HepG2 (cell line): Measurements from ENCODE around the gene FBXO33. TPM values are rescaled to one million over a fixed set of nuclear protein-coding genes. Genes with fewer than 3 reads are reported as not detected.
"Not testable (repeated sequence)": the region's sequence is repeated elsewhere in the genome, so short reads cannot be mapped to it uniquely, and the experiment has no call there.

Experiments used
- ATAC-seq: fragments of 200-7000 bp; cut with Tn5 transposase; 3 replicates; pipeline ENCODE4 v1.9.1; 2020; ENCODE audit warnings: mild to moderate bottlenecking, moderate library complexity
- BruUV-seq: library from RNA; stranded (reverse); fragments of 400-500 nt; replicated peaks from 2 replicates; lab custom pipeline; 2021; lab: Mats Ljungman, UMichigan
- CTCF ChIA-PET: fragments of 300-600 bp; formaldehyde crosslinking; extraction: SDS; loops from one replicate; lab custom pipeline; 2021; ENCODE audit warnings: low total read pairs, inconsistent platforms, low intra/inter-chr PET ratio; lab: Yijun Ruan, JAX
- POLR2A ChIA-PET: fragments of 350-600 bp; sonication (Branson Sonifier 250); formaldehyde crosslinking; loops from one replicate; lab custom pipeline; 2020; ENCODE audit warnings: antibody characterized with exemption, inconsistent platforms; lab: Yijun Ruan, JAX
- DNase-seq: peaks from one replicate; pipeline ENCODE4 v3.0.0-alpha.2; 2015; ENCODE audit warnings: low spot score
- FAIRE-seq: peaks from 3 replicates; lab custom pipeline; 2011; peaks lifted over from hg19 to GRCh38; lab: Jason Lieb, UNC
- H2AFZ ChIP-seq: one replicate; pipeline ENCODE4 v1.6.1; 2011; ENCODE audit warnings: low read length, inconsistent platforms
- H3K27ac ChIP-seq: fragments of 300-600 bp; 3 replicates; pipeline ENCODE4 v1.8.0; 2011; ENCODE audit warnings: mixed run types, mild to moderate bottlenecking, mixed read lengths, low read length, inconsistent platforms; ENCODE audit not compliant: insufficient read depth; ENCODE audit errors: extremely low read length
- H3K27me3 ChIP-seq, 2 experiments: fragments of 200-600 bp in 1 of 2; 2 replicates in 1 of 2; 3 replicates in 1 of 2; pipeline versions ENCODE4 v1.6.0 to v1.8.0; 2011; ENCODE audit warnings: low read length in 2 of 2, mild to moderate bottlenecking in 2 of 2, moderate library complexity in 2 of 2, inconsistent platforms in 1 of 2; ENCODE audit not compliant: insufficient read depth in 2 of 2, control insufficient read depth in 1 of 2
- H3K36me3 ChIP-seq, 2 experiments: fragments of 200-600 bp in 1 of 2; replicated peaks in 1 of 2; 2 replicates in 1 of 2; 3 replicates in 1 of 2; pipeline versions ENCODE4 v1.5.1 to v1.8.0; 2011; ENCODE audit warnings: low read length in 2 of 2, inconsistent platforms in 1 of 2; ENCODE audit not compliant: insufficient read depth in 2 of 2, control insufficient read depth in 1 of 2
- H3K4me1 ChIP-seq: 2 replicates; pipeline ENCODE4 v1.5.1; 2012; ENCODE audit warnings: low read length, inconsistent platforms; ENCODE audit not compliant: insufficient read depth
- H3K4me2 ChIP-seq: 2 replicates; pipeline ENCODE4 v1.6.0; 2011; ENCODE audit warnings: low read depth, low read length, inconsistent platforms
- H3K4me3 ChIP-seq, 3 experiments: fragments of 200-600 bp in 1 of 3; sonication (generic), shearing (Covaris generic) in 1 of 3; replicated peaks in 1 of 3; 2 replicates each; pipeline ENCODE4 v1.5.1; 2011 to 2016; ENCODE audit warnings: low read length in 3 of 3, inconsistent platforms in 2 of 3, low read depth in 2 of 3, mild to moderate bottlenecking in 2 of 3, control low read depth in 1 of 3, mixed read lengths in 1 of 3; ENCODE audit not compliant: insufficient read depth in 1 of 3
- H3K79me2 ChIP-seq: one replicate; pipeline ENCODE4 v1.6.1; 2011; ENCODE audit warnings: low read length, inconsistent platforms; ENCODE audit not compliant: insufficient read depth
- H3K9ac ChIP-seq: 2 replicates; pipeline ENCODE4 v1.6.0; 2011; ENCODE audit warnings: mild to moderate bottlenecking, low read depth, low read length, inconsistent platforms; ENCODE audit not compliant: insufficient read depth
- H3K9me3 ChIP-seq: 2 replicates; pipeline ENCODE4 v1.5.1; 2012; ENCODE audit warnings: mild to moderate bottlenecking, low read length
- H4K20me1 ChIP-seq: 2 replicates; pipeline ENCODE4 v1.6.0; 2011; ENCODE audit warnings: inconsistent platforms, mild to moderate bottlenecking, low read length, moderate library complexity; ENCODE audit not compliant: insufficient read depth
- ATM ChIP-seq: fragments of 450-650 bp; IDR thresholded peaks from 2 replicates; pipeline ENCODE4 v1.7.1; 2017; ENCODE audit warnings: mild to moderate bottlenecking, borderline replicate concordance
- GZF1 ChIP-seq: sonication (generic); formaldehyde crosslinking; IDR thresholded peaks from 2 replicates; pipeline ENCODE4 v1.5.1; 2020; ENCODE audit warnings: mild to moderate bottlenecking, missing genetic modification reagents
- NRL ChIP-seq: sonication (generic); formaldehyde crosslinking; IDR thresholded peaks from 2 replicates; pipeline ENCODE4 v1.5.0; 2020; ENCODE audit warnings: missing genetic modification reagents, mild to moderate bottlenecking, moderate library complexity, borderline replicate concordance
- PAXIP1 ChIP-seq: sonication (generic); formaldehyde crosslinking; conservative IDR thresholded peaks from 2 replicates; pipeline ENCODE4 v1.4.0; 2020; ENCODE audit warnings: mild to moderate bottlenecking, missing genetic modification reagents, moderate library complexity
- ZFP36L2 ChIP-seq: sonication (generic); formaldehyde crosslinking; IDR thresholded peaks from 2 replicates; pipeline ENCODE4 v1.4.0; 2020; ENCODE audit warnings: missing genetic modification reagents
- ZNF512B ChIP-seq: sonication (generic); formaldehyde crosslinking; IDR thresholded peaks from 2 replicates; pipeline ENCODE4 v1.5.1; 2020; ENCODE audit warnings: missing genetic modification reagents, mild to moderate bottlenecking, borderline replicate concordance
- ZNF766 ChIP-seq: sonication (generic); formaldehyde crosslinking; IDR thresholded peaks from 2 replicates; pipeline ENCODE4 v1.5.0; 2020; ENCODE audit warnings: missing genetic modification reagents, borderline replicate concordance
- WGBS: methylation state at CpG from one replicate; pipeline ENCODE4 v1.1.6; 2017; ENCODE audit warnings: low lambda C conversion rate; 5-methylcytosine and 5-hydroxymethylcytosine counted together
- in situ Hi-C: cut with HindIII; loops from 2 replicates; pipeline ENCODE4 v1.10.0; 2017; ENCODE audit warnings: low pct_unique_long_range_greater_than_20kb; ENCODE audit not compliant: extremely low pct_ligation_motif_present
- intact Hi-C: fragments of 100-400 bp; cut with micrococcal nuclease; formaldehyde crosslinking; loops from one replicate; pipeline ENCODE4 v1.10.0; 2022; ENCODE audit not compliant: unreplicated experiment
- polyA plus RNA-seq, 8 experiments: library from polyadenylated mRNA; depleted of rRNA in 3 of 8; stranded (reverse) in 7 of 8; unstranded in 1 of 8; fragments of >200 nt; fragmentation: Illumina TruSeq in 4 of 8; extraction: Trizol in 4 of 8; gene quantifications; 2 replicates each; pipeline versions ENCODE4 v1.2.1 to v1.2.3, GENCODE V29; 2011 to 2016; ENCODE audit warnings: low read depth in 4 of 8, missing spikeins in 1 of 8, mixed read lengths in 1 of 8; ENCODE audit not compliant: insufficient read depth in 1 of 8
- total RNA-seq, 5 experiments: library from RNA; depleted of rRNA; stranded (reverse); fragments of >200 nt; fragmentation: Illumina TruSeq; extraction: Trizol; gene quantifications; 2 replicates each; pipeline ENCODE4 v1.2.3, GENCODE V29; 2016; ENCODE audit warnings: low read depth in 1 of 5
- TF ChIP-seq, protein P1 (sequence below): sonication (generic); formaldehyde crosslinking; IDR thresholded peaks from 2 replicates; pipeline ENCODE4 v1.4.0; 2020; ENCODE audit warnings: missing genetic modification reagents, mild to moderate bottlenecking, borderline replicate concordance

The FBXO33 gene
- total and polyA plus RNA-seq, 2 of the 13 experiments (the other 11 are each of a cell fraction or from before 2014, with no cell fraction given): 15.5 to 16.9 TPM

- H3K4me3 ChIP-seq, BruUV-seq, H3K4me2 ChIP-seq, H3K9ac ChIP-seq, H3K9me3 ChIP-seq, intact Hi-C loops: not testable (repeated sequence)
- 0 out of 2 replicates have a peak, but pooled peaks have one; percentile 38 for TF ChIP-seq GZF1
- TF ChIP-seq ZNF512B: 0 out of 2 replicates have a peak, but pooled peaks have one; percentile 31
- TF ChIP-seq, all 625 proteins: peak for 2; not testable (repeated sequence) for 623
- CTCF ChIA-PET, H4K20me1 ChIP-seq, H3K27me3 ChIP-seq, in situ Hi-C loops, H2AFZ ChIP-seq, FAIRE-seq, H3K79me2 ChIP-seq, H3K27ac ChIP-seq, ATAC-seq, DNase-seq, POLR2A ChIA-PET, H3K36me3 ChIP-seq, H3K4me1 ChIP-seq: not testable (repeated sequence)
- WGBS: 87% methylated on average over 10 of the region's 10 CpGs
These were observed 73.2 kb downstream of the FBXO33 start for GRCh38 chr14:39359069-39359468.

GRCh38 chr14:39351708-39352107 is 80.5 kb downstream of the FBXO33 start:
- H3K36me3 ChIP-seq: peaks cover 23 to 54% of the 10 kb centered on the region in 2 experiments
- no peak for TF ChIP-seq ATM
- 0 out of 2 replicates have a peak, but pooled peaks have one; percentile 36 for TF ChIP-seq ZNF766
- no peak for TF ChIP-seq NRL (CRISPR knock-in tag)
- TF ChIP-seq ZFP36L2 (CRISPR knock-in tag): no peak
- no peak for TF ChIP-seq PAXIP1 (CRISPR knock-in tag)
- TF ChIP-seq, protein P1, sequence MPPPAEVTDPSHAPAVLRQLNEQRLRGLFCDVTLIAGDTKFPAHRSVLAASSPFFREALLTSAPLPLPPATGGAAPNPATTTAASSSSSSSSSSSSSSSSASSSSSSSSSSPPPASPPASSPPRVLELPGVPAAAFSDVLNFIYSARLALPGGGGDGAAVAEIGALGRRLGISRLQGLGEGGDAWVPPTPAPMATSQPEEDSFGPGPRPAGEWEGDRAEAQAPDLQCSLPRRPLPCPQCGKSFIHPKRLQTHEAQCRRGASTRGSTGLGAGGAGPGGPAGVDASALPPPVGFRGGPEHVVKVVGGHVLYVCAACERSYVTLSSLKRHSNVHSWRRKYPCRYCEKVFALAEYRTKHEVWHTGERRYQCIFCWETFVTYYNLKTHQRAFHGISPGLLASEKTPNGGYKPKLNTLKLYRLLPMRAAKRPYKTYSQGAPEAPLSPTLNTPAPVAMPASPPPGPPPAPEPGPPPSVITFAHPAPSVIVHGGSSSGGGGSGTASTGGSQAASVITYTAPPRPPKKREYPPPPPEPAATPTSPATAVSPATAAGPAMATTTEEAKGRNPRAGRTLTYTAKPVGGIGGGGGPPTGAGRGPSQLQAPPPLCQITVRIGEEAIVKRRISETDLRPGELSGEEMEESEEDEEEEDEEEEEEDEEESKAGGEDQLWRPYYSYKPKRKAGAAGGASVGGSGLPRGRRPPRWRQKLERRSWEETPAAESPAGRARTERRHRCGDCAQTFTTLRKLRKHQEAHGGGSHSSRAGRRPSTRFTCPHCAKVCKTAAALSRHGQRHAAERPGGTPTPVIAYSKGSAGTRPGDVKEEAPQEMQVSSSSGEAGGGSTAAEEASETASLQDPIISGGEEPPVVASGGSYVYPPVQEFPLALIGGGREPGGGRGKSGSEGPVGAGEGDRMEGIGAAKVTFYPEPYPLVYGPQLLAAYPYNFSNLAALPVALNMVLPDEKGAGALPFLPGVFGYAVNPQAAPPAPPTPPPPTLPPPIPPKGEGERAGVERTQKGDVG (CRISPR knock-in tag): no peak

More at GRCh38 chr14:39351708-39352107, 80.5 kb downstream of the FBXO33 start:
- peaks cover 6% of the 10 kb centered on the region for H3K79me2 ChIP-seq
- ChIA-PET POLR2A (no interaction called here), CTCF (no interaction called here)
- H3K4me1 ChIP-seq: no peaks in the 10 kb centered on the region
- no peaks in the 10 kb centered on the region for H4K20me1 ChIP-seq
- no peaks in the 10 kb centered on the region for H3K9me3 ChIP-seq
- no peak overlapping the region for H3K4me2 ChIP-seq
- DNase-seq: no peak
- no peak overlapping the region for H3K4me3 ChIP-seq
- H3K27ac ChIP-seq: no peak overlapping the region
- WGBS: 93% methylated on average over 9 of the region's 9 CpGs
- H3K9ac ChIP-seq: no peak overlapping the region
- no TSS peak for BruUV-seq
- H3K27me3 ChIP-seq: no peaks in the 10 kb centered on the region
- intact Hi-C loops (no loop called here), in situ Hi-C loops (no loop called here)
- H2AFZ ChIP-seq: no peak overlapping the region
- no peak for FAIRE-seq
- peak; percentile 24; the same call in 2 of the 3 replicates for ATAC-seq
